Keratinocyte (primary cell): ENCODE results near the gene HDGFL3.

ENCODE experiments used
- CTCF ChIP-seq, 3 experiments: IDR thresholded peaks in 1 of 3; conservative IDR thresholded peaks in 1 of 3; optimal IDR thresholded peaks in 1 of 3; 2 replicates in 2 of 3; 3 replicates in 1 of 3; pipeline versions ENCODE3 to v1.5.1; 2011; ENCODE audit warnings: low read length in 3 of 3, mild to moderate bottlenecking in 3 of 3, moderate library complexity in 2 of 3, control low read depth in 1 of 3, inconsistent platforms in 1 of 3; ENCODE audit not compliant: insufficient read depth in 2 of 3; ENCODE audit errors: extremely low read depth in 1 of 3
- EZH2 ChIP-seq: IDR thresholded peaks from one replicate; pipeline ENCODE4 v1.6.1; 2012; ENCODE audit warnings: inconsistent platforms, mild to moderate bottlenecking, low read length, moderate library complexity

- TF ChIP-seq CTCF (optimal IDR thresholded peaks at IDR 0.05 in 1 of 3, IDR thresholded peaks at IDR 0.05 in 1 of 3, conservative IDR thresholded peaks at IDR 0.05 in 1 of 3; ENCODE audit: extremely low read depth in 1 of 3, insufficient read depth in 2 of 3, low read length in 3 of 3) (no peak), EZH2 (no peak)
Observed at GRCh38 chr15:83166830-83167229, 40.8 kb downstream of the HDGFL3 start.
